Measurements from ENCODE around the gene SLC6A6. TPM values are rescaled to one million over a fixed set of nuclear protein-coding genes. Genes with fewer than 3 reads are reported as not detected.

SLC6A6 gene
- total RNA-seq, 2 donors from 2014 or later = 51.8 to 68.6 TPM

GRCh38 chr3:14531856-14532395 is 129.5 kb downstream of the SLC6A6 start:
- no peak overlapping the region for H3K4me3 Mint-ChIP-seq
- ATAC-seq = no peak
- no peaks in the 10 kb centered on the region for H3K36me3 Mint-ChIP-seq (ENCODE audit: low read depth)
- no peak for DNase-seq
- H3K4me1 Mint-ChIP-seq = no peaks in the 10 kb centered on the region
- H3K27me3 Mint-ChIP-seq = peaks cover 30% of the 10 kb centered on the region
- no peaks in the 10 kb centered on the region for H3K9me3 ChIP-seq (ENCODE audit: control insufficient read depth, low read length, poor library complexity, severe bottlenecking)
- H3K27ac Mint-ChIP-seq = no peak overlapping the region

- no peaks in the 10 kb centered on the region for H3K4me1 Mint-ChIP-seq
- DNase-seq = no peak
Observed at GRCh38 chr3:14532691-14533456, 130.5 kb downstream of the SLC6A6 start.

GRCh38 chr3:14533457-14533958 is 131.1 kb downstream of the SLC6A6 start:
- no peaks in the 10 kb centered on the region for H3K36me3 Mint-ChIP-seq (ENCODE audit: low read depth)
- H3K4me1 Mint-ChIP-seq = no peaks in the 10 kb centered on the region
- DNase-seq = no peak

More at GRCh38 chr3:14532691-14533456, 130.5 kb downstream of the SLC6A6 start:
- ATAC-seq = no peak
- Mint-ChIP-seq H3K27me3 (peaks cover 28% of the 10 kb centered on the region), H3K27ac (no peak overlapping the region), H3K4me3 (no peak overlapping the region), H3K36me3 (ENCODE audit: low read depth) (no peaks in the 10 kb centered on the region)
- no peaks in the 10 kb centered on the region for H3K9me3 ChIP-seq (ENCODE audit: control insufficient read depth, low read length, poor library complexity, severe bottlenecking)

GRCh38 chr3:14534516-14535191 is 132.2 kb downstream of the SLC6A6 start:
- Mint-ChIP-seq H3K27me3 (peaks cover 24% of the 10 kb centered on the region), H3K36me3 (ENCODE audit: low read depth) (no peaks in the 10 kb centered on the region), H3K4me3 (no peak overlapping the region), H3K27ac (no peak overlapping the region), H3K4me1 (no peaks in the 10 kb centered on the region)
- H3K9me3 ChIP-seq (ENCODE audit: control insufficient read depth, low read length, poor library complexity, severe bottlenecking) = no peaks in the 10 kb centered on the region
- ATAC-seq (no peak), DNase-seq (no peak)

More at GRCh38 chr3:14533457-14533958, 131.1 kb downstream of the SLC6A6 start:
- Mint-ChIP-seq H3K27me3 (peaks cover 24% of the 10 kb centered on the region), H3K27ac (no peak overlapping the region), H3K4me3 (no peak overlapping the region)
- no peaks in the 10 kb centered on the region for H3K9me3 ChIP-seq (ENCODE audit: control insufficient read depth, low read length, poor library complexity, severe bottlenecking)
- no peak for ATAC-seq

- Mint-ChIP-seq H3K4me3 (no peak overlapping the region), H3K27ac (no peak overlapping the region), H3K4me1 (no peaks in the 10 kb centered on the region), H3K36me3 (ENCODE audit: low read depth) (no peaks in the 10 kb centered on the region), H3K27me3 (peaks cover 24% of the 10 kb centered on the region)
- H3K9me3 ChIP-seq (ENCODE audit: control insufficient read depth, low read length, poor library complexity, severe bottlenecking) = no peaks in the 10 kb centered on the region
- no peak for DNase-seq
- ATAC-seq = no peak
Observed at GRCh38 chr3:14535616-14536015, 133.2 kb downstream of the SLC6A6 start.

GRCh38 chr3:14536055-14536815 is 133.8 kb downstream of the SLC6A6 start:
- peaks cover 19% of the 10 kb centered on the region for H3K27me3 Mint-ChIP-seq
- no peak overlapping the region for H3K27ac Mint-ChIP-seq
- no peak overlapping the region for H3K4me3 Mint-ChIP-seq
- no peak for DNase-seq
- H3K9me3 ChIP-seq (ENCODE audit: control insufficient read depth, low read length, poor library complexity, severe bottlenecking) = no peaks in the 10 kb centered on the region
- no peak for ATAC-seq
- H3K36me3 Mint-ChIP-seq (ENCODE audit: low read depth) = no peaks in the 10 kb centered on the region
- no peaks in the 10 kb centered on the region for H3K4me1 Mint-ChIP-seq

GRCh38 chr3:14536837-14537589 is 134.6 kb downstream of the SLC6A6 start:
- no peak for DNase-seq
- no peaks in the 10 kb centered on the region for H3K4me1 Mint-ChIP-seq
- H3K4me3 Mint-ChIP-seq = no peak overlapping the region
- H3K9me3 ChIP-seq (ENCODE audit: control insufficient read depth, low read length, poor library complexity, severe bottlenecking) = no peaks in the 10 kb centered on the region
- H3K27me3 Mint-ChIP-seq = peaks cover 11% of the 10 kb centered on the region
- H3K36me3 Mint-ChIP-seq (ENCODE audit: low read depth) = no peaks in the 10 kb centered on the region
- no peak for ATAC-seq
- H3K27ac Mint-ChIP-seq = no peak overlapping the region

GRCh38 chr3:14537590-14538450 is 135.4 kb downstream of the SLC6A6 start:
- Mint-ChIP-seq H3K27ac (no peak overlapping the region), H3K4me1 (no peaks in the 10 kb centered on the region), H3K27me3 (peaks cover 11% of the 10 kb centered on the region), H3K4me3 (no peak overlapping the region), H3K36me3 (ENCODE audit: low read depth) (no peaks in the 10 kb centered on the region)
- ATAC-seq (no peak), DNase-seq (no peak)
- H3K9me3 ChIP-seq (ENCODE audit: control insufficient read depth, low read length, poor library complexity, severe bottlenecking) = no peaks in the 10 kb centered on the region

GRCh38 chr3:14538451-14539088 is 136.2 kb downstream of the SLC6A6 start:
- Mint-ChIP-seq H3K36me3 (ENCODE audit: low read depth) (no peaks in the 10 kb centered on the region), H3K4me1 (no peaks in the 10 kb centered on the region), H3K4me3 (no peak overlapping the region), H3K27ac (no peak overlapping the region), H3K27me3 (peaks cover 10% of the 10 kb centered on the region)
- DNase-seq (no peak), ATAC-seq (no peak)
- no peaks in the 10 kb centered on the region for H3K9me3 ChIP-seq (ENCODE audit: control insufficient read depth, low read length, poor library complexity, severe bottlenecking)
